ENCODE results near the gene NUAK2. TPM values are rescaled to one million over a fixed set of nuclear protein-coding genes. Genes with fewer than 3 reads are reported as not detected.
A peak's percentile ranks its signal among the peaks of the same experiment; 100 is the strongest.

The NUAK2 gene
- total RNA-seq, 1 donor = 12.1 TPM

GRCh38 chr1:205339717-205340116 lies 18.2 kb upstream of the NUAK2 start:
- TF ChIP-seq CTCF (IDR thresholded peaks at IDR 0.05; ENCODE audit: insufficient read depth, low read depth, low read length) = no peak
- no peak overlapping the region for H3K4me3 ChIP-seq (ENCODE audit: low read depth, low read length)
- DNase-seq (ENCODE audit: low read depth) = no peak

GRCh38 chr1:205339197-205339702 lies 17.7 kb upstream of the NUAK2 start:
- TF ChIP-seq CTCF (IDR thresholded peaks at IDR 0.05; ENCODE audit: insufficient read depth, low read depth, low read length) = no peak
- DNase-seq (ENCODE audit: low read depth) = no peak
- H3K4me3 ChIP-seq (ENCODE audit: low read depth, low read length) = no peak overlapping the region

- TF ChIP-seq CTCF (IDR thresholded peaks at IDR 0.05; ENCODE audit: insufficient read depth, low read depth, low read length) = no peak
Observed at GRCh38 chr1:205338011-205338410, 16.5 kb upstream of the NUAK2 start.

GRCh38 chr1:205337481-205337880 lies 15.9 kb upstream of the NUAK2 start:
- H3K4me3 ChIP-seq (ENCODE audit: low read depth, low read length) = no peak overlapping the region
- TF ChIP-seq CTCF (IDR thresholded peaks at IDR 0.05; ENCODE audit: insufficient read depth, low read depth, low read length) = no peak
- no peak for DNase-seq (ENCODE audit: low read depth)

More at GRCh38 chr1:205338011-205338410, 16.5 kb upstream of the NUAK2 start:
- H3K4me3 ChIP-seq (ENCODE audit: low read depth, low read length) = no peak overlapping the region
- no peak for DNase-seq (ENCODE audit: low read depth)

- peak; percentile 98 for TF ChIP-seq CTCF (IDR thresholded peaks at IDR 0.05; ENCODE audit: insufficient read depth, low read depth, low read length)
- peak; percentile 71 for DNase-seq (ENCODE audit: low read depth)
- no peak overlapping the region for H3K4me3 ChIP-seq (ENCODE audit: low read depth, low read length)
Observed at GRCh38 chr1:205335692-205336091, 14.1 kb upstream of the NUAK2 start.

GRCh38 chr1:205332015-205332791 lies 10.7 kb upstream of the NUAK2 start:
- TF ChIP-seq CTCF (IDR thresholded peaks at IDR 0.05; ENCODE audit: insufficient read depth, low read depth, low read length) = no peak

More at GRCh38 chr1:205332015-205332791, 10.7 kb upstream of the NUAK2 start:
- H3K4me3 ChIP-seq (ENCODE audit: low read depth, low read length) = no peak overlapping the region
- no peak for DNase-seq (ENCODE audit: low read depth)

Measured in fibroblast of villous mesenchyme (primary cell).